ENCODE results near the gene NEU4.
"Not testable (repeated sequence)": the region's sequence is repeated elsewhere in the genome, so short reads cannot be mapped to it uniquely, and the experiment has no call there.

Gene NEU4, protein sequence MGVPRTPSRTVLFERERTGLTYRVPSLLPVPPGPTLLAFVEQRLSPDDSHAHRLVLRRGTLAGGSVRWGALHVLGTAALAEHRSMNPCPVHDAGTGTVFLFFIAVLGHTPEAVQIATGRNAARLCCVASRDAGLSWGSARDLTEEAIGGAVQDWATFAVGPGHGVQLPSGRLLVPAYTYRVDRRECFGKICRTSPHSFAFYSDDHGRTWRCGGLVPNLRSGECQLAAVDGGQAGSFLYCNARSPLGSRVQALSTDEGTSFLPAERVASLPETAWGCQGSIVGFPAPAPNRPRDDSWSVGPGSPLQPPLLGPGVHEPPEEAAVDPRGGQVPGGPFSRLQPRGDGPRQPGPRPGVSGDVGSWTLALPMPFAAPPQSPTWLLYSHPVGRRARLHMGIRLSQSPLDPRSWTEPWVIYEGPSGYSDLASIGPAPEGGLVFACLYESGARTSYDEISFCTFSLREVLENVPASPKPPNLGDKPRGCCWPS

DNA sequence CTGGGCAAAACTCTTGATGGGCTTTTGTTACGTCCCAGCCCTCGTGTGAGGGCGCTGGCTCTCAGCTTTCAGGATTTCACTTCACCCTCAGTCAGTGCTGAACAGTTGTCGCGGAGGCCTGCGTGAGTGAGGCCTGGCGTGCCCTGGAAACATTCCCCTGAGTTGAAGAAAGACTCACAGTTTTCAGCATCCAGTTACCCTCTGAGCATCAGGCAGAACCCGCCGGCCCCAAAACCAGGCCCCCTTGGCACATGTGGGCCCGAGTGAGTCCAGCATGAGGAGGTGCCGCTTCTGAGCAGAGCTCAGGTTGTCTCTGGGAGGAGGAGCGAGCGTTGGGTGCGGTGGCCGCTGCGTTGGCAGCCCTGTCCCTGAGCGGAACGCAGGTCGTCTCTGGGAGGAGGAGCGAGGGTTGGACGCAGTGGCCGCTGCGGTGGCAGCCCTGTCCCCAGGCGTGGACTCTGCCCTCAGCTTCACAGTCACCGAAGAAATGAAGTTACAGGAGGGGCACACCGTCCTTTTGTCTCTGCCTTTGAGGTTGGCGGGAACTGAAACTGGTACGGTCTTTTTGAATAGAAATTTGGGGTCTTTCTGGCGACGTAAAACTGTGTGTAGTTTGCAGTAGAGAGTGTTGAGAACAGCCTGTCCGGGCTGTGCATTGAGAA, at the start of gene NEU4:
TSS of gene NEU4 (plus strand) at position 473 of the 662 bp plus-strand sequence. CDS start 5,292 bp downstream, outside the sequence.
- Histone ChIP-seq H3K4me1 (ENCODE audit: insufficient read depth, low read length) (peaks cover 10% of the 10 kb centered on the region), H3K27me3 (ENCODE audit: control insufficient read depth in 1 of 2, insufficient read depth in 2 of 2, low read length in 2 of 2) (peaks cover 0 to 11% of the 10 kb centered on the region in 2 donors), H3K36me3 (ENCODE audit: insufficient read depth, low read length) (no peaks in the 10 kb centered on the region), H3K9ac (ENCODE audit: low read length) (no peak within 1 kb of the TSS), H3K9me3 (ENCODE audit: low read length) (no peaks in the 10 kb centered on the region), H3K27ac (ENCODE audit: low read depth, low read length) (no peak within 1 kb of the TSS), H3K4me3 (ENCODE audit: low read depth in 1 of 2, low read length in 2 of 2) (no peak within 1 kb of the TSS)

DNA sequence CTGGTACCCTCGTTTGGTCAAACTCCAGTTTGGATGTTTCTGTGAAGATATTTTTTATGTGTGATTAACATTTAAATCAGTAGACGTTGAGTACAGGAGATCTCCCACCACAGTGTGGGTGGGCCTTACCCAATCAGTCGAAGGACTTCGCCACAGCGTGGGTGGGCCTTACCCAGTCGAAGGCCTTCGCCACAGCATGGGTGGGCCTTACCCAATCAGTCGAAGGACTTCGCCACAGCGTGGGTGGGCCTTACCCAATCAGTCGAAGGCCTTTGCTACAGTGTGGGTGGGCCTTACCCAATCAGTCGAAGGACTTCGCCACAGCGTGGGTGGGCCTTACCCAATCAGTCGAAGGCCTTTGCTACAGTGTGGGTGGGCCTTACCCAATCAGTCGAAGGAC, 49.1 kb upstream of the NEU4 start:
- H3K27ac ChIP-seq (ENCODE audit: low read depth, low read length); H3K4me3 ChIP-seq (ENCODE audit: low read depth in 1 of 2, low read length in 2 of 2); H3K9me3 ChIP-seq (ENCODE audit: low read length); H3K9ac ChIP-seq (ENCODE audit: low read length); H3K4me1 ChIP-seq (ENCODE audit: insufficient read depth, low read length); H3K27me3 ChIP-seq (ENCODE audit: control insufficient read depth in 1 of 2, insufficient read depth in 2 of 2, low read length in 2 of 2): not testable (repeated sequence)
- H3K36me3 ChIP-seq (ENCODE audit: insufficient read depth, low read length) = peaks cover 22% of the 10 kb centered on the region

DNA sequence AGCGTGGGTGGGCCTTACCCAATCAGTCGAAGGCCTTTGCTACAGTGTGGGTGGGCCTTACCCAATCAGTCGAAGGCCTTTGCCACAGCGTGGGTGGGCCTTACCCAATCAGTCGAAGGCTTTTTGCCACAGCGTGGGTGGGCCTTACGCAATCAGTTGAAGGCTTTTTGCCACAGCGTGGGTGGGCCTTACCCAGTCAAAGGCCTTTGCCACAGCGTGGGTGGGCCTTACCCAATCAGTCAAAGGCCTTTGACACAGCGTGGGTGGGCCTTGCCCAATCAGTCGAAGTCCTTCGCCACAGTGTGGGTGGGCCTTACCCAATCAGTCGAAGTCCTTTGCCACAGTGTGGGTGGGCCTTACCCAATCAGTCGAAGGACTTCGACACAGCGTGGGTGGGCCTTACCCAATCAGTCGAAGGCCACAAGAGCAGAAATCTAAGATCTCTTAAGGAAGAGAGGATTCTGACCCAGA, 48.7 kb upstream of the NEU4 start:
- Histone ChIP-seq H3K9ac (ENCODE audit: low read length) (no peak overlapping the region), H3K27ac (ENCODE audit: low read depth, low read length) (no peak overlapping the region), H3K9me3 (ENCODE audit: low read length) (no peaks in the 10 kb centered on the region), H3K36me3 (ENCODE audit: insufficient read depth, low read length) (peaks cover 22% of the 10 kb centered on the region), H3K4me1 (ENCODE audit: insufficient read depth, low read length) (no peaks in the 10 kb centered on the region), H3K4me3 (ENCODE audit: low read depth in 1 of 2, low read length in 2 of 2) (no peak overlapping the region), H3K27me3 (ENCODE audit: control insufficient read depth in 1 of 2, insufficient read depth in 2 of 2, low read length in 2 of 2) (no peaks in the 10 kb centered on the region)

DNA sequence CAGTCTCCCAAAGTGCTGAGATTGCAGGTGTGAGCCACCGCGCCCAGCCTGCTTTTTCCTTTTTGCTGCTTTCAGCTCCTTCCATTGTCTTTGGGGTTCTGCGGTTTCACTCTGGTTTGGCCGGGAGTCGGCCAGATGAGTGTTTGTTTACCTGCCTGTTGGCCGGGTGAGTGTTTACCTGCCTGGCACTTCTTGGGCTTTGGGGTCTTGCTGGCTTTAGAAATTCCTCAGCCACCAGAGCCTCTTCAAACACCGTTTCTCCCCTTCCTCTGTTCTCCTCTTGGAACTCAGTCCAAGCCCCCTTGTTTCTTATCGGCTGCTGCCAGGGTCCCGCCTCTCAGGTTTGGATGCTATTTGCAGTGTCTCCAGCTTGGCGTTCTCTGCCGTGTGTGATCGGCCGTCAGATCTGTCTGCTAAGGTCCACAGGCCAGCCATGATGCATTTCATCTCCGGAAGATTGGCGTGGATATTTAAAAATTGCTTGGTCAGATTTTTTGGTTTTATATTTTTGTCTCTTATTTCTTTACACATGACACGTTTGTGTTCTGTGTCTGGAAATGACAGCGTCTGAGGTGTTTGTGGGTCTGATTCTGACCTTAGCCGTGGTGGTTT, 46.6 kb upstream of the NEU4 start:
- no peak overlapping the region for H3K9ac ChIP-seq (ENCODE audit: low read length)
- no peaks in the 10 kb centered on the region for H3K27me3 ChIP-seq (ENCODE audit: control insufficient read depth in 1 of 2, insufficient read depth in 2 of 2, low read length in 2 of 2)
- H3K4me3 ChIP-seq (ENCODE audit: low read depth in 1 of 2, low read length in 2 of 2) = no peak overlapping the region
- H3K36me3 ChIP-seq (ENCODE audit: insufficient read depth, low read length) = peaks cover 11% of the 10 kb centered on the region
- H3K9me3 ChIP-seq (ENCODE audit: low read length) = no peaks in the 10 kb centered on the region
- no peaks in the 10 kb centered on the region for H3K4me1 ChIP-seq (ENCODE audit: insufficient read depth, low read length)
- H3K27ac ChIP-seq (ENCODE audit: low read depth, low read length) = no peak overlapping the region

DNA sequence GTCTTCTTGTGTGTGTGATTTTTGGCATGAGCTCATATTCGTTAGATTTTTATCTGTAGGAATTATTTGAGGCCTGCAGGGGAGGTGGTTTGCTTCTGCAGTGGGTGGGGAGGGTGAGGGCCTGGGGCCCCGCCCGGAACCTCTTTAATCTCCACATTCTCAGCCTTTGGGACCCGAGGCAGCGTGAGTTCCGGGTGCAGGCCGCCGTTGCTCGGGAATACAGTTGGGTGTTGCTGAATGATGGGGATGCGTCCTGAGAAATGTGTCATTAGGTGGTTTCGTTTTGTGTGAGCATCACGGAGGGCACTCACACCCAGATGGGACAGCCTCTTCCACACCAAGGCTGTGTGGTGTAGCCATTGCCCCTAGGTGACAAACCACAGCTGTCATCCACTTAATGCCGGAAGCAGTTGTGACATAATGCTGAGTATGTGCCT, 46.0 kb upstream of the NEU4 start:
- H3K36me3 ChIP-seq (ENCODE audit: insufficient read depth, low read length) = peaks cover 11% of the 10 kb centered on the region
- no peaks in the 10 kb centered on the region for H3K27me3 ChIP-seq (ENCODE audit: control insufficient read depth in 1 of 2, insufficient read depth in 2 of 2, low read length in 2 of 2)
- no peak overlapping the region for H3K27ac ChIP-seq (ENCODE audit: low read depth, low read length)
- H3K9ac ChIP-seq (ENCODE audit: low read length) = no peak overlapping the region
- H3K4me3 ChIP-seq (ENCODE audit: low read depth in 1 of 2, low read length in 2 of 2) = no peak overlapping the region
- H3K4me1 ChIP-seq (ENCODE audit: insufficient read depth, low read length) = no peaks in the 10 kb centered on the region
- no peaks in the 10 kb centered on the region for H3K9me3 ChIP-seq (ENCODE audit: low read length)

DNA sequence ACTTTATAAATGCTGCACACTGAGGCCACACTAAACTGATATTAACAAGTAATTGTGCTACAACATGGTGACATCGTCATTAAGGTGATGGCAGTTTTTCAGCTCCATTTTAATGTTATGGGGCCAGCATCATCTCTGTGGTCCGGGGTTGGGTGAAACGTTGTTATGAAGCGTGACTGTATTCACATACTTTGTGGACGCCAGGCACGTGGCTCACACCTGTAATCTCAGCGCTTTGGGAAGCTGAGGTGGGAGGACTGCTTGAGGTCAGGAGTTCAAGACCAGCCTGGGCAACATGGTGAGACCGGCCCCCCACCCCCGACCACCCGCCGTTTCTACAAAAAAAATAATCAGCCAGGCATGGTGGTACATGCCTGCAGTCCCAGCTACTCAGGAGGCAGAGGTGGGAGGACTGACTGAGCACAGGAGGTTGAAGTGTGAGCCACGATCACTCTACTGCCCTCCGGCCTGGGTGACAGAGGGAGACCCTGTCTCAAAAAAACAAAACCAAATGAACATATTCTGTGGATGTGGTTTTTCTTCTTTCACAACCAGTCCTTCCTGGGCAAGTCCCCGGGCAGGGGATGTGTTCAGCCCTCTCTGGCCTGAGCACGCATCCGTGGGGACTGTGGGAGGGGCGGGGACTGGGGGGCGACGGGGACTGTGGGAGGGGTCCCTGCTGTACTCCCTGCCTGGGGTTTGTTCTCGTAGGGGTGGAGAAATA, 45.3 kb upstream of the NEU4 start:
- Histone ChIP-seq H3K27ac (ENCODE audit: low read depth, low read length) (no peak overlapping the region), H3K27me3 (ENCODE audit: control insufficient read depth in 1 of 2, insufficient read depth in 2 of 2, low read length in 2 of 2) (no peaks in the 10 kb centered on the region), H3K4me3 (ENCODE audit: low read depth in 1 of 2, low read length in 2 of 2) (no peak overlapping the region), H3K36me3 (ENCODE audit: insufficient read depth, low read length) (peaks cover 11% of the 10 kb centered on the region), H3K9ac (ENCODE audit: low read length) (no peak overlapping the region), H3K9me3 (ENCODE audit: low read length) (no peaks in the 10 kb centered on the region), H3K4me1 (ENCODE audit: insufficient read depth, low read length) (no peaks in the 10 kb centered on the region)

DNA sequence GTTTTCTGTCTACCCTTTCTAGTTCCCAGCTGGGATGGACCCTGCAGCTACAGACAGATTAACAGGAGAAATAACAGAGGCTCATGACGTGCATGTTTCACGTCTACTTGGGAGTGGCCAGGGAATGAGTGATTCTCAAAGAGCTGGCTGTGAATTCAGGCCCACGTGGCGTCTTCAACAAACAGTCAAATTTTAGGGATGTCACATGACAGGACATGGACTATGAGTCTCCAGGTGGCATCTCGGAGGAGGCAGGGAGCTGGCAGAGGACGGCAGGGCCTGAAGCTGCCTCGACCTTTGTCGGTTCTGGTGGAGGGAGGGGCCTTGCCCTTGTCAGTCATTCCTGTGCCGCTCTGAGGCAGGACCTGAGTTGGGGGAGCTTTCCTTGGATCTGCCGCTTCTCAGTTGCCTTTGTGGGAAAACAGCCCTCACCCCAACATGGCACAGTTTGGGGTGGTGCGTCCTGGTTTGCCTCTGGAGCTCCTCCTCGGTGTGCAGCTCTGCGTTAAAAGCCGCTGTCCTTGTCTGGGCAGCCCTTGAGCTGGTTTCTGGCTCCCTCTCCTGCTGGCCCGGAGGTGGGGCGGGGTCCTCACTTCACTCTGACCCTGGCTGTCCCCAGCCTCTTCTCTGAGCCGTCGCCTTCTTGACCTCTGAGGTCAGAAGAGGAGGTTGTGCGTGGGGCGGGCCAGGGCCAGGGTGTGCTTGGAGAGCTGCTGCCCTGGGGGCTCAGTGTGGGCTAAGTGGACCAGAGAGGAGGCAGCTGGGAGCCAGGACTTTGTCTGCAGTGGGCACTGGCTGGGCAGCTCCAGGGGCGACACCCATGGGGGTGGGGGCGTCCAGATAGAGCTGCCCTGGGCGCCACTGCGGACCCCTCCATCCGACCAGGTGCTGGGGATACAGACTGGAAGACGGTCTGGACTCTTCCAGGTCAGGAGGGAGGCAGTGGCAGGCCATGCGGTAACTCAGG, 44.4 kb upstream of the NEU4 start:
- Histone ChIP-seq H3K4me1 (ENCODE audit: insufficient read depth, low read length) (no peaks in the 10 kb centered on the region), H3K27ac (ENCODE audit: low read depth, low read length) (no peak overlapping the region), H3K9ac (ENCODE audit: low read length) (no peak overlapping the region), H3K27me3 (ENCODE audit: control insufficient read depth in 1 of 2, insufficient read depth in 2 of 2, low read length in 2 of 2) (no peaks in the 10 kb centered on the region), H3K36me3 (ENCODE audit: insufficient read depth, low read length) (peaks cover 5% of the 10 kb centered on the region), H3K4me3 (ENCODE audit: low read depth in 1 of 2, low read length in 2 of 2) (no peak overlapping the region), H3K9me3 (ENCODE audit: low read length) (no peaks in the 10 kb centered on the region)

DNA sequence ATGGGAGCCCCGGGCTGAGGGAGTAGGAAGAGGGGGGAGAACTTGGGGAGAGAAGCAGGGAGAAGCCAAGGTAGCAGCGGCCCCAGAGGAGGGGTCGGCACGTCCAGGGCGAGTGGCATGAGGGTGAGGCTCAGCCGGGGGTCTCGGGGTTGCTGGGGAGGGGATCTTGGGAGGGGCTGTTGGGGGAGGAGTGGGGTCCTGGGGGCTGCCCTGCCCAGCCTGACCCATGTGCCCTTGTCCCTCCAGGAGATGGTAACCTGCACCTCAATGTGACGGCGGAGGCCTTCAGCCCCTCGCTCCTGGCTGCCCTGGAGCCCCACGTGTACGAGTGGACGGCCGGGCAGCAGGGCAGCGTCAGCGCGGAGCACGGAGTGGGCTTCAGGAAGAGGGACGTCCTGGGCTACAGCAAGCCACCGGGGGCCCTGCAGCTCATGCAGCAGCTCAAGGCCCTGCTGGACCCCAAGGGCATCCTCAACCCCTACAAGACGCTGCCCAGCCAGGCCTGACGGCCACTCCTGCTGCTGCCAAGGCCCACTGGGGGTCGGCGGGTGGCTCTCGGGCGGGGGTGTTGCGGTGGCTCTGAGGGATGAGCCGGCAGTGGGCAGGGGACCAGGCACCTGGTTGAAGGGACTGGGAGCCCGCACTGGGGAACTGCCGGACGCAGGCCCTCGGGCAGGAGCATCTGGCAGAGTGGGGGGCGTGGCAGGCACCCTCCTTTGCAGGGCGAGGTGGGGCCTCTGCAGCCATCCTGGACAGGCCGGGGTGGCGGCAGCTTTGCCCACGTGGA, 41.3 kb upstream of the NEU4 start:
- Histone ChIP-seq H3K27me3 (ENCODE audit: control insufficient read depth in 1 of 2, insufficient read depth in 2 of 2, low read length in 2 of 2) (peaks cover 0 to 12% of the 10 kb centered on the region in 2 donors), H3K4me1 (ENCODE audit: insufficient read depth, low read length) (no peaks in the 10 kb centered on the region), H3K9me3 (ENCODE audit: low read length) (no peaks in the 10 kb centered on the region), H3K9ac (ENCODE audit: low read length) (no peak overlapping the region), H3K27ac (ENCODE audit: low read depth, low read length) (no peak overlapping the region), H3K36me3 (ENCODE audit: insufficient read depth, low read length) (peaks cover 4% of the 10 kb centered on the region), H3K4me3 (ENCODE audit: low read depth in 1 of 2, low read length in 2 of 2) (no peak overlapping the region)

DNA sequence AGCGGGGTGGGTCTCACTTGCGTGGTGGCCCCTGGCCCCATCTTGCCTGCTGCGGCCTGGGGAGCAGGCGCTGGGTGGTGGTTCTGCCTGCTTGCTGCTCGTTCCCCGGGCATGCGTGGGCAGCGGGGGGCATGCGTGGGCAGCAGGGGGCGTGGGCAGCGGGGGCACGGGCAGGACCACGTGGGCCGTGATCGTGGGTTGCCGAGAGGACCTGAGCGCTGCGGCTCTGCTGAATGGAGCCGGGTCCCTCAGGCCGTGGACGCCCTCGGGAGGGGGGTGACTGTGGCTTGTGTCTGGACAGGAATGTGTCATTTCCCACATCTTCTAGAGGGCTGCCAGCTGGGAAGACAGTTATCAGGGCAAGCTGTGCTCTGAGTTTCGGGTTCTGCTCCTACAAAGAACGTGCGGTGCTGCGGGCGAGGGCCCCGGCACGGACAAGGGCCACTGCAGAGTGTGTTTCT, 40.7 kb upstream of the NEU4 start:
- Histone ChIP-seq H3K36me3 (ENCODE audit: insufficient read depth, low read length) (peaks cover 3% of the 10 kb centered on the region), H3K9ac (ENCODE audit: low read length) (no peak overlapping the region), H3K9me3 (ENCODE audit: low read length) (no peaks in the 10 kb centered on the region), H3K4me1 (ENCODE audit: insufficient read depth, low read length) (no peaks in the 10 kb centered on the region), H3K4me3 (ENCODE audit: low read depth in 1 of 2, low read length in 2 of 2) (no peak overlapping the region), H3K27ac (ENCODE audit: low read depth, low read length) (no peak overlapping the region), H3K27me3 (ENCODE audit: control insufficient read depth in 1 of 2, insufficient read depth in 2 of 2, low read length in 2 of 2) (peaks cover 0 to 18% of the 10 kb centered on the region in 2 donors)

DNA sequence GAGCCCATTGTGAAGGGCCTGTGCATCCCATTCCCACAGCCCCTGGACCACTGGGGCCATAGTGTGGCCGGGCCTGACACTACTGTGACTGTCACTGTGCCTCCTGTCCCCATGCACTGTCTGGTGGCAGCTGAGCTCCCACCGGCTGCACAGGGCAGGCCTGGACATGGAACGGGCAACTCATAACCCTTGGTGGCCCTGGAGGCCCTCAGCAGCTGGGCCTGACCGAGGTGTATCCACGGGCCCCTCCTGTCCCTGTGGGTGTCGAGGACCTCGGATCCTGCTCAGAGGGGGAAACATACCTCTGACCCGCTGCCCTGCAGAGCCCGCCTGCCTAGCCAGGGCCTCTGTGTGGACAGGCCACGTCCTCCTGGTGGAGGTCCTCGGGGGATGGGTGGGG, 40.1 kb upstream of the NEU4 start:
- Histone ChIP-seq H3K9me3 (ENCODE audit: low read length) (no peaks in the 10 kb centered on the region), H3K27ac (ENCODE audit: low read depth, low read length) (no peak overlapping the region), H3K4me1 (ENCODE audit: insufficient read depth, low read length) (no peaks in the 10 kb centered on the region), H3K4me3 (ENCODE audit: low read depth in 1 of 2, low read length in 2 of 2) (no peak overlapping the region), H3K9ac (ENCODE audit: low read length) (no peak overlapping the region), H3K27me3 (ENCODE audit: control insufficient read depth in 1 of 2, insufficient read depth in 2 of 2, low read length in 2 of 2) (peaks cover 0 to 24% of the 10 kb centered on the region in 2 donors), H3K36me3 (ENCODE audit: insufficient read depth, low read length) (no peaks in the 10 kb centered on the region)

All from muscle layer of colon (tissue), 2 donors.